ENCODE results near the gene GCH1. TPM values are rescaled to one million over a fixed set of nuclear protein-coding genes. Genes with fewer than 3 reads are reported as not detected.

The GCH1 gene
- total RNA-seq, 1 donor from 2014 or later, result 15.0 TPM

- DNase-seq (ENCODE audit: extremely low read depth, low read depth, low spot score), result no peak
These were observed 73.0 kb downstream of the GCH1 start for GRCh38 chr14:54829486-54830224.

- DNase-seq (ENCODE audit: extremely low read depth, low read depth, low spot score), result no peak
These were observed 74.6 kb downstream of the GCH1 start for GRCh38 chr14:54828037-54828436.

DNA sequence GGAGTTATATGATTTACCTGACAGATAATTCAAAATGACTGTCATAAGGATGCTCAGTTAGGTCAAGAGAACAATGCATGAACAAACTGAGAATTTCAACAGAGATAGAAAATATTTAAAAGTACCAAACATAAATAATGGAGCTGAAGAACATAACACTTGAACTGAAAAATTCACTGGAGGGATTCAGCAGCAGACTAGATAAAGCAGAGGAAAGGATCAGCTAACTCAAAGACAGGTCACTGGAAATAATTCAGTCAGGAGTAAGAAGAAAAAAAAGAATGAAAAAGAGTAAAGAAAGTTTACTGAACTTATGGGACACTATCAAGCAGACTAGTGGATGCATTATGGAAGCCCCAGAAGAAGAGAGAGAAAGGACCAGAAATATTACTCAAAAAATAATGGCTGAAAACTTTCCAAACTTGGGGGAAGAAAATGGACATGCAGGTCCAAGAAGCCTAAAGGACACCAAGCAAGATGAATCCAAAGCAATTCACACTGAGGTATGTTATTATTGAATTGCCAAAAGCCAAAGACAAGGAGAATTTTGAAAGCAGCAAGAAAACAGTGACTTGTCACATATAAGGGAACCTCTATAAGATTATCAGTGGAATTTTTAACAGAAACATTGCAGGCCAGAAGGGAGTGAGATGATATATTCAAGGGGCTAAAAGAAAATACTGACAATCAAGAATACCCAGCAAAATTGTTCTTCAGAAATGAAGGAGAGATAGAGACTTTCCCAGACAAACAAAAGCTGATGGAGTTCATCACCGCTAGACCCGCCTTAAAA lies 78.7 kb downstream of the GCH1 start:
- no peak for DNase-seq (ENCODE audit: extremely low read depth, low read depth, low spot score)

DNA sequence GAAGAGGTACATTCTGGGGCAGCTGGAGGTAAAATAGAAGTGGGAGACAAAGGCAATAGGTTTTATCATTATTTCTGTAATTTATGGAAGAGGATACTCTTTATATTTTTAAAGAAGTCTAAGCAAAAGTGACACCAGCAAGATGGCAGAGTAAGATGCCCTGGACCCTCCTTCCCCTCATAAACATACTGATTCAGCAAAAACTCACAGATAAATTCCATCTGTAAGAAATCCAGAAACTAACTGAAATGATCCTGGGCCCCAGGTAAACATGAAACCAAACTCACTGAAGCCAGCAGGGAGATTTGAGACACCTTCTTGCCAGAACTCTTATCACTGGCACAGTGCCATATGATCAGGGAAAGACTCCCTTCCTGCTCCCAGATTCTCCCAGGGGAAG lies 79.9 kb downstream of the GCH1 start:
- no peak for DNase-seq (ENCODE audit: extremely low read depth, low read depth, low spot score)

DNA sequence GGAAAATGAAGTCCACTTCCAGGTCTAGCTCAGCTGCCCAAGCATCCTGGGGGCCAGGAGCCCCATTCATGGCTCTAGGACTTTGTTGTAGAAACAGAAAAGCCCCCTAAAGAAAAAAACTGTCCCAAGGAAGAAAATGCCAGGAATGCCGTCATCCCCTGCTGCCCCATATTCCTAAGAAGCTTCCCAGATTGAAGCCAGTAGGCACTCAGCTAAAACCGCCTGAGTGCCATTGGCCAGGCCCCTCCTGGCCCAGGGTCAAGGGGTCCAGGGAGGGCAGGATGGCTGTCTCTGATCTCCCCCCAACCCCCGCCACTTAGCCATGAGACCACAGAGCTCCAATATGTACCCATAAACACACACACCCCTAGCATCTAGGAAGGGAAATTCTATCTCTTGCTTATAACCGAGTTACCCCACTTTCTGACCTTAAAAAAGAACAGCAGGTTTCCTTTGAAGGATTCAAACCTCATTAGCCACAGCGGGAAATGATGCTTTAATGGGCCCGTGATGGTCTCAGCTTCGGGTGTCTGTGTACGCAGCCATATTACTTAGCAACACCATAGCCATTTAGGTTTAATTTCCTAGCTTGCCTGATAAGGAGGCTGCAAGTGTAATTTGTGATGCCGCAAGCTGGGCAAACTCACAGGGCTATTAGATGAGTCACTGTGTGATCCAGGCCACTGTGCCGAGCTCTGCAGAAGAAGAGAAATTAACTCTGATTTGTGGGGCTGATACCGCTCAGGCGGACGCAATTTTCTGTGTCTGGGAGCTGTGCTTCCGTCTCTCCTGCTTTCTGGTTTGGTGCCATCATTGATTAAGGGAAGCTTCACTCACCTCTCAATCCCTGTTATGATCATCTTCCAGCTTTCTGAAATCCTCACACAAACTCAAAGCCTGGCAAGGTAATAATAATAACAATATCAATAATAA lies 84.2 kb downstream of the GCH1 start:
- DNase-seq (ENCODE audit: extremely low read depth, low read depth, low spot score), result no peak

DNA sequence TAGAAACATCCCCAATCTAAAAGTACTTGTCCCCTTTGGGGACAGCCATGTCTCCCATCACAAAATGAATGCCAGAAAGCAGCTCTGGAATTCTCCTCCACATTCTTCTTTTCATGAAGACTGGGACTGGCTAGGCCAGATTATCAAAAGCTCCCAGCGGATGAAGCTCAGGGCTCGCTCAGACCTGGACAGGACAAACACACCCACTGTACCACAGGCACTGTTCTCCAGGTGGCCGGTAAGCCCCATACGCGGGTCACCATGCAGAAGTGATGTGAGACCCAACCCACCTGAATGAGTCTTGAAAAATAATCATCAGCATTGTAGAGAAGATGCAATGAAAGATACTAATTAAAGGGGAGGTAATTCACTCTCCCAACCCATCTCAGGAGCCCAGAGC lies 85.1 kb downstream of the GCH1 start:
- DNase-seq (ENCODE audit: extremely low read depth, low read depth, low spot score), result no peak

DNA sequence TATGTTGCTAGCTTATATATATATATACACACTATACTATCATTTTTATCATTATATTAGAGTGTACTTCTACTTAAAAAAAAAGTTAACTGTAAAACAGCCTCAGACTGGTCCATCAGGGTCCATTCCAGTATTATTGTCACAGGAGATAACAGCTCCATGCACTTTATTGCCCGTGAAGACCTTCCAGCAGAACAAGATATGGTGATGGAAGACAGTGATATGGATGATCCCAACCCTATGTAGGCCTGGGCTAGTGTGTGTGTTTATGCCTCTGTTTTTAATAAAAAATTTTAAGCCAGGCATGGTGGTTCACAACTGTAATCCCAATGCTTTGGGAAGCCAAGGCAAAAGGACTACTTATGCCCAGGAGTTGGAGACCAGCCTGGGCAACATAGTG lies 86.2 kb downstream of the GCH1 start:
- no peak for DNase-seq (ENCODE audit: extremely low read depth, low read depth, low spot score)

DNA sequence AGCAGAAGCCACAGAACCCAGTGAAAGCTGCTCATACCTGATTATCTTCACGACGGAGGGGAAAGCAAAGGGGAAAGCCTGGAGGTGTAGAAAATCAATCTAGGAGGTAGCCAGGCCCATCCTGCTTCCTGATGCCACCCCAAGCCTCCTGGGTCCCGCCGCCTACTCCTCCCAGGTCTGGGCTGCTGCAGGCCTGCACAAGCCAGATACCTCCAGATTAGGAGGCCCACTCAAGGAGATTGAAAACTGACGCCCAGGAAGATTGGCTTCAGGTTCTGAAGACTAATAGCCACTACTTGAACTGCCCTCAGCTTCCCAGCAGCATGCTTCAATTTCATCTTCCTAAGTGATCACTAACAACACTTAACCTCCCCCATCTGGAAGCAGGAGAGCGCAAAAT lies 87.1 kb downstream of the GCH1 start:
- DNase-seq (ENCODE audit: extremely low read depth, low read depth, low spot score), result no peak

DNA sequence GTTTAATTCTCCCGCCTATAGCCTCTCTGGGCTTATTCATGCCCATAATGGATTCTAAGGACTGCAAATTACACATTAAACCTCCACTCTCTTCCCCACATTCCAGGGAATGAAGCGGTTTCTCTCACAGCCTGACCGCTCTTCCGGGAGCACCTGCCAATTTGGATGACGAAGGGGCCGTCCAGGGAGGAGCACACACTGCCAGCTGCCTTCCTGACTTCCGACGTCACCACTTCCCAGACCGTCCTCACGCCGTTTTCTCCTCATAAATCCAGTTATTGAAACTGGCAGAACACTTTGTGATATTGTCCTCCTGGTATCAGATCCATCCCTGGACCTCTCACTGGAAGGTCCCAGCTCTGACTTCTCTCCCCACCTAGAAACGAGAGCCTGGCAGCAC lies 87.6 kb downstream of the GCH1 start:
- no peak for DNase-seq (ENCODE audit: extremely low read depth, low read depth, low spot score)

DNA sequence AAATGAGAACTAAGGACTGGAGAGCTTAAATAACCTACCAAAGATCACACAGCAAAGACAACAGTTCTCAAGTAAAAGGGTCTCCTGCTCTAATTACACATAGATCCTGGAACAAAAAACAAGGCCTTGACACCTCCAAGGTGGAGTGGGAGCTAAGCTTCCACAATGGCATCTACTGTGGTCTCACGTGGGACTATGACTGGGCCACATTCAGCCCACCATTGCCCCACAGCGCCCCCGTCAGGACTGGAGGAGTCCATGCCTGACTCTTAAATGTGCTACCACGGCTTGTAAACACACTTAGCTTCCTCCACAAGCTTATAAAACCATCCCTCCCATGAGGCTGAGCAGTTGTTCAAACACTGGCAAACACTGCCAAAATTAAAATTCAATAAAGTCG lies 88.5 kb downstream of the GCH1 start:
- DNase-seq (ENCODE audit: extremely low read depth, low read depth, low spot score), result no peak

DNA sequence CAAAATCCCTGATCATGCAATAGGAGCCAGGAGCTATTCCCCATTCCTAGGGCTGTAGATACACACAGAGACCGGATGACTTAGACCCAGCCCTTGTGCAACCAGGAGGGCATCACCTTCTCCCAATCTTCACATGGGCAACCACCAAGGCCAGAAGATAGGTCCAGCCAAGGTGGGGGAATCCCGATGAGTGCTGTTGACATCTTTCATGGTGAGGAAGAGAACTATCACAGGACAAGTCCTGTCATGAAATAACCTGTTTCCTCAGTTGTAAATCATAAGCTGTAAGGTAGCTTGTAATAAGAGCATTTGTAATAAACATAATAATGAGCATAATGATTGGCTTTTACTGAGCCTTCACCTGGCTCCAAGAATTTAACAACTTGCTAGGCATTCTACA lies 89.5 kb downstream of the GCH1 start:
- no peak for DNase-seq (ENCODE audit: extremely low read depth, low read depth, low spot score)

- no peak for DNase-seq (ENCODE audit: extremely low read depth, low read depth, low spot score)
These were observed 90.0 kb downstream of the GCH1 start for GRCh38 chr14:54812617-54813016.

GRCh38 chr14:54809767-54810166 lies 92.9 kb downstream of the GCH1 start:
- DNase-seq (ENCODE audit: extremely low read depth, low read depth, low spot score), result no peak

- DNase-seq (ENCODE audit: extremely low read depth, low read depth, low spot score), result no peak
These were observed 94.1 kb downstream of the GCH1 start for GRCh38 chr14:54808326-54809161.

GRCh38 chr14:54807881-54808280 lies 94.7 kb downstream of the GCH1 start:
- no peak for DNase-seq (ENCODE audit: extremely low read depth, low read depth, low spot score)

DNA sequence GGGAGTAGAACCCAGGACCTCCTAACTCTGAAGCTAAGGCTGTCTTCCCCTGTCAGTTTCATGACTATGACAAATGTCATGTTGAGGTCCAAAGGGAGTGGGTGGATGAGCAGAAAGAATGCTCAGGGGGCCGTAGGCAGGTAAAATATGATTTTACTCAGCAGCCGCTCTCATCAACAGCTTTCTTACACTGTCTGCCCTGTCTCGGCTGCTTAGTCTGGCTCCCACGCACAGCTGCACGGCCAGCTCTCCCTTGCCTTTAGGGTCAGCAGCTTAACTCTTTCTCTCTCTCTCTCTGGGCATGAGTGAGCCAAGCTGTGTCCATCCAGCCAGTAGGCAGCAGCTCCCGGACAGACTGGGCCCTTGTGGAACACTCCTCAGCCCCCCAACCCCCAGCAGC lies 95.2 kb downstream of the GCH1 start:
- DNase-seq (ENCODE audit: extremely low read depth, low read depth, low spot score), result no peak

DNA sequence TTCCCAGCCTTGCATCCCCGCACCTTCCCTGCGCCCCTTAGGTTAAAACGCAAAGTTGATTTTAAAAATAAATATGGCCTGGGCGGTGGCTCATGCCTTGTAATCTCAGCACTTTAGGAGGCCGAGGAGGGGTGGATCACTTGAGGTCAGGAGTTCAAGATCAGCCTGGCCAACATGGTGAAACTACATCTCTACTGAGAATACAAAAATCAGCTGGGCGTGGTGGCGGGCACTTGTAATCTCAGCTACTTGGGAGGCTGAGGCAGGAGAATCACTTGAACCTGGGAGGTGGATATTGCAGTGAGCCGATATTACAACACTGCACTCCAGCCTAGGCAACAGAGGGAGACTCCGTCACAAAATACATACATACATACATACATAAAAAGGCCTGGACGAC lies 96.0 kb downstream of the GCH1 start:
- DNase-seq (ENCODE audit: extremely low read depth, low read depth, low spot score), result no peak

- DNase-seq (ENCODE audit: extremely low read depth, low read depth, low spot score), result peak; percentile 60
These were observed 96.9 kb downstream of the GCH1 start for GRCh38 chr14:54805445-54806322.

- no peak for DNase-seq (ENCODE audit: extremely low read depth, low read depth, low spot score)
These were observed 97.6 kb downstream of the GCH1 start for GRCh38 chr14:54805070-54805444.
